ENCODE results near the gene TLCD3B.

- TF ChIP-seq CTCF (IDR thresholded peaks at IDR 0.05) (no peak), POLR2A (IDR thresholded peaks at IDR 0.05) (no peak)
These were observed 33.6 kb upstream of the TLCD3B start for GRCh38 chr16:30064729-30065101.

Measured in thyroid gland (tissue), 4 donors.